AG04449 (cell line): ENCODE measurements around the gene B4GALT6.

Experiments
- CTCF ChIA-PET: fragments of 350-600 bp; formaldehyde crosslinking; extraction: SDS; loops from one replicate; lab custom pipeline; 2021; ENCODE audit warnings: antibody characterized with exemption; lab: Yijun Ruan, JAX
- POLR2A ChIA-PET: fragments of 400-600, 350-600 bp; formaldehyde crosslinking; extraction: SDS; loops from one replicate; lab custom pipeline; 2020; ENCODE audit warnings: antibody characterized with exemption, inconsistent platforms; lab: Yijun Ruan, JAX
- DNase-seq: peaks from one replicate; pipeline ENCODE4 v3.0.0-alpha.2; 2010; ENCODE audit warnings: low read depth, low spot score
- H3K4me3 ChIP-seq: 2 replicates; pipeline ENCODE4 v1.5.1; 2011; ENCODE audit warnings: low read depth, mild to moderate bottlenecking, control low read depth, low read length
- TF ChIP-seq, protein P1 (sequence below): IDR thresholded peaks from one replicate; pipeline ENCODE4 v1.5.1; 2011; ENCODE audit warnings: mild to moderate bottlenecking, moderate library complexity, low read length, control low read depth, inconsistent platforms; ENCODE audit not compliant: insufficient read depth; ENCODE audit errors: missing control alignments

B4GALT6 gene

DNA sequence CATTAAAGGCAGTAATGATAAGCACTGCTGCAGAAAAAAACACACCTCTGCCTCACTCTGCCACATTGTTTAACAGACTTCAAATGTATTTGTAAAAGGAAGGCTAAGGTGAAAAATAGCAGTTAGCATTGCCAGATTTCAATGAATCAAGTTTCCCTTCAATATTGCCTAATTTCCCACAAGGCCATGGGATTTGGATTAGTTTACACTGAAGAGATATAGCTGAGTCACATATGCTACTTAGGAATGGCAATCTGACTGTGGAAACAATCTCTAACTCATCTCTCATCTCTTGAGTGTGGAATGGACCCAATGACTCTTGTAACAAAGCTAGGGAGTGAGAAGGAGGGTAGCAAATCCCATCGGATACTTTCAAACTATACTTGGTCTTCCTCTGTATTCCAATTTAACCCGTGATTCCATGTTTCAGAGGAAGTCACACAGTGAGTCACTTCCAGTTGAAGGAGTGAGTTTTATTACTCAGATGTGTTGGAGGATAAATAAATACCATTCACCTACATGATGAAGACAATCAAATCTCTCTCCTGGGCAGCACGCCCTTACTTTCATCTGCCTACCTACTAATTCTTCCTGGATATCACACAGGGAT, 5.1 kb downstream of the B4GALT6 start:
- TF ChIP-seq, protein P1, sequence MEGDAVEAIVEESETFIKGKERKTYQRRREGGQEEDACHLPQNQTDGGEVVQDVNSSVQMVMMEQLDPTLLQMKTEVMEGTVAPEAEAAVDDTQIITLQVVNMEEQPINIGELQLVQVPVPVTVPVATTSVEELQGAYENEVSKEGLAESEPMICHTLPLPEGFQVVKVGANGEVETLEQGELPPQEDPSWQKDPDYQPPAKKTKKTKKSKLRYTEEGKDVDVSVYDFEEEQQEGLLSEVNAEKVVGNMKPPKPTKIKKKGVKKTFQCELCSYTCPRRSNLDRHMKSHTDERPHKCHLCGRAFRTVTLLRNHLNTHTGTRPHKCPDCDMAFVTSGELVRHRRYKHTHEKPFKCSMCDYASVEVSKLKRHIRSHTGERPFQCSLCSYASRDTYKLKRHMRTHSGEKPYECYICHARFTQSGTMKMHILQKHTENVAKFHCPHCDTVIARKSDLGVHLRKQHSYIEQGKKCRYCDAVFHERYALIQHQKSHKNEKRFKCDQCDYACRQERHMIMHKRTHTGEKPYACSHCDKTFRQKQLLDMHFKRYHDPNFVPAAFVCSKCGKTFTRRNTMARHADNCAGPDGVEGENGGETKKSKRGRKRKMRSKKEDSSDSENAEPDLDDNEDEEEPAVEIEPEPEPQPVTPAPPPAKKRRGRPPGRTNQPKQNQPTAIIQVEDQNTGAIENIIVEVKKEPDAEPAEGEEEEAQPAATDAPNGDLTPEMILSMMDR: no peak
- ChIA-PET POLR2A (no interaction called here), CTCF (no interaction called here)
- DNase-seq: no peak
- no peak overlapping the region for H3K4me3 ChIP-seq

DNA sequence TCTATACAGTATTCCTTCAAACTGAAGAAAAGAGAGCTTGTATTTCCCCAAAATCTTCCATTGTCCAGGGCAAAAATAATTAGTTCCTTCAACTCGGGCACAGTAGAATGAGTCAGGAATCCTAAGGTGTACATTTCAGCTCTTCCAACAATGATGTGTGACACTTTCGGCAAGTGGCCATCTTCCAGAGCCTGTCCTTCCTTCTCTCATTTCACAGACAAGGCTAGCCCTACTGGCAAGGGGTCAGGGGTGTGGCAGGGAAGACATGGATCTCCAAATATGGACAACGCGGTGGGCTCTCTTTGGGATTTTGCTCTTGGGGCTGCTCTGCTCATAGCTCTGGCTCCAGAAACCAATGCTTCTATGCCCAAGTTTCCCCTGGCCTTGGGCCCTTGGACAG, 6.0 kb downstream of the B4GALT6 start:
- H3K4me3 ChIP-seq: no peak overlapping the region
- ChIA-PET CTCF (interaction anchor here (0.8 kb wide), 1 partner anchor 36 kb away, joined by 3 read pairs; no protein-coding TSS in a partner anchor), POLR2A (no interaction called here)
- TF ChIP-seq, protein P1: no peak
- DNase-seq: no peak

DNA sequence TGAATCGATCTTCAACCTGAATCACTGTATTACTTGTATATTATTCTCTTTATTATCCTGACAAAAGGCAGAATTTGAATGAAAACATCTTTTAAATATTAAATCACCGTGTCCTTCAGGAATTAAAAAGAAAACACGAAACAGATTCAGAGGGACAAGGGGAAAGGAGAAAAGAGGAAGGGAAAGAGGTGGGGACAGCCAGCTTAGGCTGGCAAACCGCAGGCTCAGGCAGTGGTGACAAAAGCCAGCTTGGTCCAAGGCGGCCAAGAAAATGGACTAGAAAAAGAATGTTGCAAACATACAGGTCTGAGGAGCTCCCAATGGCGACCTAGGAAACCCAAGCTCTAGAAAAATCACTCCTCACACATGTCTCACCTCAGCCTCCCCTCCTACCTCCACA, 6.8 kb downstream of the B4GALT6 start:
- ChIA-PET POLR2A (no interaction called here), CTCF (interaction anchor here (0.8 kb wide), 1 partner anchor 35 kb away, joined by 3 read pairs; no protein-coding TSS in a partner anchor)
- TF ChIP-seq, protein P1: no peak
- no peak overlapping the region for H3K4me3 ChIP-seq
- no peak for DNase-seq

DNA sequence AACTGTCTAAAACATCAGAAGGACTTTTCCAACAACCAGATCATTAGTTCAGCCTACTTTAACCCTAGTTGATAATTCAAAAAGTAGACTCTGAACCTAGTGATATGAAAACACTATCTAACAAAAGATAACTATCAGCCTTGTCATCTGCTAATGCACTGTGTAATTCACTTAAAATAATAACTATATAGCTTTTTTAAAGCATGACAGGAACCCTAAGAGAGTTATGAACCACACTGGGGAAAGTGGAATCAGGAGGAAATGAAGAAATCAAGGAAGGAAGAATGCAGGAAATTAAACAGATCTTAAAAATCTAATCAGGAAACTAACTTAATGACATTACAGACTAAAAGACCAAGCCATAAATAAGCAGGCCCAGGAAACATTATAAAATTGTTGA, 9.0 kb downstream of the B4GALT6 start:
- ChIA-PET CTCF (no interaction called here), POLR2A (no interaction called here)
- H3K4me3 ChIP-seq: no peak overlapping the region
- TF ChIP-seq, protein P1: no peak
- no peak for DNase-seq

DNA sequence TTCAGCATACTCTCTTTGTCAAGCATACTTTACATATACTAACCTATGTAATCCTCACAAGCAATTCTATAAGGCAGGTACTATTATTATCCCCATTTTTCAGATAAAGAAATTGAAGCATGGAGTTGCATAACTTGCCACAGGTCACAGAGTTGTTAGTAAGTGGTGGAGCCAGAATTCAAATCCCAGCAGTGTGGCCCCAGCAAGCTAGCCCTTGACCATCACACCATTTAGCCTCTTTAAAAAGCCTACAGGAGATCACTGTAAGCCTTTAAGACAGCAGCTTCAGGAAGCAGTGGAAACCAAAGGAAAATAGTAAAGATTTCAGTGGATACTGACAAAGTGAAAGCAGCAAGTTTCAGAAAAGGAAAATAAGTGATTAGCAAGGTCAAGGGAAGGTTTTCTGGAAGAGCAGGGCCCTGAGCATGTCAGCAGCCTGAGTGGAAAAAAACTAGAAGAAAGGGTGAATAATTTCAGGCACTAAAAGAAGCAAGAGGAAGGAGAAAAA, 11.7 kb downstream of the B4GALT6 start:
- H3K4me3 ChIP-seq: no peak overlapping the region
- no peak for DNase-seq
- TF ChIP-seq, protein P1: no peak
- CTCF ChIA-PET: no interaction called here
- POLR2A ChIA-PET: no interaction called here

DNA sequence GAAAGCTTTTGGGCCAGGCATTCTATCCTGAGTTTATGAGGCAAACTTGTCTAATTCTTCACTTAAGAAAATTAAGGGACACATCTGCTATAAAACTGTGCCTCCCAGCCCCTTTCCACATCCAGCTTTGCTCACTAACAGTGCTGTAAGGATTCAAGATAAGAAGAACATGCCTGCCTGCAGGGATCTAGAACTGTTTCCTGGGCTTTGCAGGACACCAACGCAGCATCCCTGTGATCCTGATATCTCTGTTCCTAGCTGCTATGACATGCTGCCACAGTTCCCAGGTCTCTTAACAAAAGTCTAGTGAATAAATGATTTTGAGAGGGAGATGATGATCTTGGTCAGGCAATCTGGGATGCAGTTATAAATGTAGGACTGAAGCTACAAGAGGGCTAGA, 12.4 kb downstream of the B4GALT6 start:
- CTCF ChIA-PET: no interaction called here

More for the DNA sequence above, 12.4 kb downstream of the B4GALT6 start:
- H3K4me3 ChIP-seq: no peak overlapping the region
- POLR2A ChIA-PET: no interaction called here
- TF ChIP-seq, protein P1: no peak
- DNase-seq: no peak
